ENCODE measurements around the gene TNFRSF13B. TPM values are rescaled to one million over a fixed set of nuclear protein-coding genes. Genes with fewer than 3 reads are reported as not detected.

Gene TNFRSF13B
- total and polyA plus RNA-seq, 2 donors from 2014 or later = 1.4 TPM; not detected in 1

DNA sequence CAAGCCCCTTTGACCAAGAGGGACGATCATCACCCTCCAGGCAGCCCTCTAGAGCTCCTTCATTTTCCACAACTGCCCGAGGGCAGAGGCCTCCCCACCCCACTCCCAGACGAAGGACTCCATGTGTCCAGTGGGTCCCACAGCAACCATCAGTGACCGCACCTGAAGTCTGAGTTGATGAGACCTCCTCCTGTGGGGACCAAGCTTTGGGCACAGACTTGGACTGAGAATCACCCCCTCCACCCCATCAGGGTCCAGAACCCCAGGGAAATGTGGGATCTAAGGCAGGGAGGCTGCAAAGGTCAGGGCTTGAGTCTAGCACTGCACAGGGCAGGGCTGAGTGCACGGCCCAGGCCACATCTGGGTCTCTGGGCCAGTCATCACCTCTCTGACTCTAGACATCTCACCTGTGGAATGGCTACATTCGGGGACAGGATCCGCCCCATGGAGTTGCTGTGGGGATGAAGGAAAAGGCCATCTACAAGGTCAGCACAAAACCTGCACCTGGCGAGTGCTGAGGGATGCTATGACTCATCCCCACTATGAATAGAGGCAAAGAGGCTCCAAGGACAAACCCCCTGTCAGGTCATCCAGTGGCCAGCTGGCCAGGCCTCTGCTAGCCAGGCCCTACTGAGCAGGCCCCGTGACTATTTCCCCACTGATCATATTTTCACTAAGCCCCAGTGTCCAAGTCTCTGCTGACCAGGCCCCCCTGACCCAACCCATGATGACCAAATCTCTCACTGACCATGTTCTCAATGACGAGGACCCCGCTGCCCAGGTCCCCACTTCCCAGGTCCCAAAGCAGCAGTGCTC is 38.4 kb downstream of the TNFRSF13B start:
- DNase-seq (peak in 1 of 5 donors; percentile 15), FAIRE-seq (no peak)
- H3K27ac ChIP-seq (ENCODE audit: low read depth in 2 of 2, low read length in 2 of 2) = no peak overlapping the region
- no peak overlapping the region for H3K4me3 ChIP-seq (ENCODE audit: low read length in 3 of 3)
- no peaks in the 10 kb centered on the region for H3K27me3 ChIP-seq (ENCODE audit: control insufficient read depth, insufficient read depth, low read length)
- H3K4me1 ChIP-seq (ENCODE audit: control insufficient read depth in 2 of 3, insufficient read depth in 2 of 3, low read depth in 1 of 3, low read length in 3 of 3) = no peaks in the 10 kb centered on the region
- H3K36me3 ChIP-seq (ENCODE audit: control insufficient read depth in 2 of 3, insufficient read depth in 3 of 3, low read length in 3 of 3) = no peaks in the 10 kb centered on the region
- TF ChIP-seq, protein P1, sequence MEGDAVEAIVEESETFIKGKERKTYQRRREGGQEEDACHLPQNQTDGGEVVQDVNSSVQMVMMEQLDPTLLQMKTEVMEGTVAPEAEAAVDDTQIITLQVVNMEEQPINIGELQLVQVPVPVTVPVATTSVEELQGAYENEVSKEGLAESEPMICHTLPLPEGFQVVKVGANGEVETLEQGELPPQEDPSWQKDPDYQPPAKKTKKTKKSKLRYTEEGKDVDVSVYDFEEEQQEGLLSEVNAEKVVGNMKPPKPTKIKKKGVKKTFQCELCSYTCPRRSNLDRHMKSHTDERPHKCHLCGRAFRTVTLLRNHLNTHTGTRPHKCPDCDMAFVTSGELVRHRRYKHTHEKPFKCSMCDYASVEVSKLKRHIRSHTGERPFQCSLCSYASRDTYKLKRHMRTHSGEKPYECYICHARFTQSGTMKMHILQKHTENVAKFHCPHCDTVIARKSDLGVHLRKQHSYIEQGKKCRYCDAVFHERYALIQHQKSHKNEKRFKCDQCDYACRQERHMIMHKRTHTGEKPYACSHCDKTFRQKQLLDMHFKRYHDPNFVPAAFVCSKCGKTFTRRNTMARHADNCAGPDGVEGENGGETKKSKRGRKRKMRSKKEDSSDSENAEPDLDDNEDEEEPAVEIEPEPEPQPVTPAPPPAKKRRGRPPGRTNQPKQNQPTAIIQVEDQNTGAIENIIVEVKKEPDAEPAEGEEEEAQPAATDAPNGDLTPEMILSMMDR (IDR thresholded peaks at IDR 0.05; ENCODE audit: borderline replicate concordance, extremely low read depth, insufficient read depth) = no peak
- intact Hi-C loops (cut with DNase I) = no loop called here
- no peak overlapping the region for H3K9ac ChIP-seq (ENCODE audit: low read length in 3 of 3)
- no peaks in the 10 kb centered on the region for H3K9me3 ChIP-seq (ENCODE audit: control insufficient read depth in 2 of 3, insufficient read depth in 1 of 3, low read length in 3 of 3)

DNA sequence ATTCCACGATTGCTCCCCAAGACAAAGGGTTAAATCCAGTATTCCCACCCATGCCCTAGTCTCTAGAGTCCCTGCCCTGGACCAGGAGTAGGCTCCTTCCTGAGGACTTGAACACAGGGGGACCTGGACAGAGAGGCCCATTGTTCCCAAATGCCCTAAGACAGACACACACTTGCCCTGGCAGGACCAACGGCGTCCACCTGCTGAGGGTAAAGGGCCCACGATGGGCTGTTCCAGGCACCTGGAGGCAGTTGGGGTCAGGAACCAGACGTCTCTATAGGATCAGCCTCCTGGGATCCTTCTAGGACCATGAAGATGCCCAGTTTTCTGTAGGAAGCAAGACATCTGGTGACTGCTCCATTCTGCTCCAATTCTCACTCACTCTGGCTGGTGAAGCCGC is 39.3 kb downstream of the TNFRSF13B start:
- no peaks in the 10 kb centered on the region for H3K36me3 ChIP-seq (ENCODE audit: control insufficient read depth in 2 of 3, insufficient read depth in 3 of 3, low read length in 3 of 3)
- no peak overlapping the region for H3K9ac ChIP-seq (ENCODE audit: low read length in 3 of 3)
- TF ChIP-seq, protein P1 (IDR thresholded peaks at IDR 0.05; ENCODE audit: borderline replicate concordance, extremely low read depth, insufficient read depth) = no peak
- no peaks in the 10 kb centered on the region for H3K27me3 ChIP-seq (ENCODE audit: control insufficient read depth, insufficient read depth, low read length)
- H3K4me1 ChIP-seq (ENCODE audit: control insufficient read depth in 2 of 3, insufficient read depth in 2 of 3, low read depth in 1 of 3, low read length in 3 of 3) = no peaks in the 10 kb centered on the region
- H3K4me3 ChIP-seq (ENCODE audit: low read length in 3 of 3) = no peak overlapping the region
- intact Hi-C loops (cut with DNase I) = no loop called here
- FAIRE-seq (no peak), DNase-seq (no peak)
- H3K9me3 ChIP-seq (ENCODE audit: control insufficient read depth in 2 of 3, insufficient read depth in 1 of 3, low read length in 3 of 3) = no peaks in the 10 kb centered on the region
- H3K27ac ChIP-seq (ENCODE audit: low read depth in 2 of 2, low read length in 2 of 2) = no peak overlapping the region

GRCh38 chr17:16932156-16932555 is 39.8 kb downstream of the TNFRSF13B start:
- Histone ChIP-seq H3K9ac (ENCODE audit: low read length in 3 of 3) (no peak overlapping the region), H3K9me3 (ENCODE audit: control insufficient read depth in 2 of 3, insufficient read depth in 1 of 3, low read length in 3 of 3) (no peaks in the 10 kb centered on the region), H3K27ac (ENCODE audit: low read depth in 2 of 2, low read length in 2 of 2) (no peak overlapping the region), H3K36me3 (ENCODE audit: control insufficient read depth in 2 of 3, insufficient read depth in 3 of 3, low read length in 3 of 3) (no peaks in the 10 kb centered on the region), H3K4me1 (ENCODE audit: control insufficient read depth in 2 of 3, insufficient read depth in 2 of 3, low read depth in 1 of 3, low read length in 3 of 3) (no peaks in the 10 kb centered on the region), H3K4me3 (ENCODE audit: low read length in 3 of 3) (no peak overlapping the region), H3K27me3 (ENCODE audit: control insufficient read depth, insufficient read depth, low read length) (no peaks in the 10 kb centered on the region)
- FAIRE-seq (no peak), DNase-seq (peak in 1 of 5 donors; percentile 55)
- intact Hi-C loops (cut with DNase I) = no loop called here
- TF ChIP-seq, protein P1 (IDR thresholded peaks at IDR 0.05; ENCODE audit: borderline replicate concordance, extremely low read depth, insufficient read depth) = no peak
